Retinal pigment epithelial cell (primary cell): ENCODE measurements around the gene SEBOX.

ENCODE experiments used
- DNase-seq: peaks from one replicate; pipeline ENCODE4 v3.0.0-alpha.2; 2010; ENCODE audit warnings: low read depth
- H3K4me3 ChIP-seq: 2 replicates; pipeline ENCODE4 v1.5.1; 2011; ENCODE audit warnings: mild to moderate bottlenecking, low read length, control low read depth, moderate library complexity
- TF ChIP-seq, protein P1 (sequence below): conservative IDR thresholded peaks from 2 replicates; pipeline ENCODE4 v1.5.1; 2011; ENCODE audit warnings: low read depth, low read length, control low read depth, inconsistent platforms

SEBOX gene

DNA sequence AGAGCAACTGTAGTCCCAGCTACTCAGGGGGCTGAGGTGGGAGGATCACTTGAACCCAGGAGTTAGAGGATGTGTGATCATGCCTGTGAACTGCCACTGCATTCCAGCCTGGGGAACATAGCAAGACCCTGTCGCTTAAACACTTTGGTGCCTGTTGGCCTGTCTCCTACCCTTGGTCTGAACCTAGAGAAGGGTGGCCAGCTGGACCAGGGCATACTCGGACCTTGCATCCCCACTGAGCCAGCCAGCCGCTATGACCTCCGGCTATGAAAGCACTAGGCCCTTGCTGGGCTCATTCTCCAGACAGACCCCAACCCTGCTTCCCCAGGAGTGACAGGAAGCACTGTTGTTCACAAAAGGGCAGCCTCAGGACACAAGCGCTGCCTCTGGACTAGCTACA lies 34.3 kb downstream of the SEBOX start:
- no peak for DNase-seq
- TF ChIP-seq, protein P1, sequence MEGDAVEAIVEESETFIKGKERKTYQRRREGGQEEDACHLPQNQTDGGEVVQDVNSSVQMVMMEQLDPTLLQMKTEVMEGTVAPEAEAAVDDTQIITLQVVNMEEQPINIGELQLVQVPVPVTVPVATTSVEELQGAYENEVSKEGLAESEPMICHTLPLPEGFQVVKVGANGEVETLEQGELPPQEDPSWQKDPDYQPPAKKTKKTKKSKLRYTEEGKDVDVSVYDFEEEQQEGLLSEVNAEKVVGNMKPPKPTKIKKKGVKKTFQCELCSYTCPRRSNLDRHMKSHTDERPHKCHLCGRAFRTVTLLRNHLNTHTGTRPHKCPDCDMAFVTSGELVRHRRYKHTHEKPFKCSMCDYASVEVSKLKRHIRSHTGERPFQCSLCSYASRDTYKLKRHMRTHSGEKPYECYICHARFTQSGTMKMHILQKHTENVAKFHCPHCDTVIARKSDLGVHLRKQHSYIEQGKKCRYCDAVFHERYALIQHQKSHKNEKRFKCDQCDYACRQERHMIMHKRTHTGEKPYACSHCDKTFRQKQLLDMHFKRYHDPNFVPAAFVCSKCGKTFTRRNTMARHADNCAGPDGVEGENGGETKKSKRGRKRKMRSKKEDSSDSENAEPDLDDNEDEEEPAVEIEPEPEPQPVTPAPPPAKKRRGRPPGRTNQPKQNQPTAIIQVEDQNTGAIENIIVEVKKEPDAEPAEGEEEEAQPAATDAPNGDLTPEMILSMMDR = no peak

DNA sequence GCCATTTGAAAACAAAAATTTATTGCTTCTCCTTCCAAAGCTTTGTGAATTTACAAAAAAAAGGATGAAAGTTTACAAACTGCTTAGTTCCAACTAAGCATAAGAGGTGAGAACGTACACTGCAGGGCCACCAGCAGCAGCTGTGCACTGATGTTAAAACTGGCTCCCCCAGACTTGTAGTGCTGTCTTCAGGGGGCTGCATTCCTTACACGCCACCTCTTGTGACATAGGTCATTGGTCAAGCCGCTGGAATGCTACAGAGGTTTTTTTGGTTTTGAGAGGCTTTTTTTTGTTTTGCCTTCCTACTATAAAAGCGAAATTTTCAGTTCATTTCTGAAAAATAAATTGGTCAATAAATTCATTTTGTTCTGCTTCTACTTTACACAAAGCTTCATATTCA lies 36.7 kb downstream of the SEBOX start:
- H3K4me3 ChIP-seq = no peak overlapping the region
- no peak for DNase-seq
- TF ChIP-seq, protein P1 = no peak

More for the DNA sequence above, 34.3 kb downstream of the SEBOX start:
- H3K4me3 ChIP-seq = no peak overlapping the region

DNA sequence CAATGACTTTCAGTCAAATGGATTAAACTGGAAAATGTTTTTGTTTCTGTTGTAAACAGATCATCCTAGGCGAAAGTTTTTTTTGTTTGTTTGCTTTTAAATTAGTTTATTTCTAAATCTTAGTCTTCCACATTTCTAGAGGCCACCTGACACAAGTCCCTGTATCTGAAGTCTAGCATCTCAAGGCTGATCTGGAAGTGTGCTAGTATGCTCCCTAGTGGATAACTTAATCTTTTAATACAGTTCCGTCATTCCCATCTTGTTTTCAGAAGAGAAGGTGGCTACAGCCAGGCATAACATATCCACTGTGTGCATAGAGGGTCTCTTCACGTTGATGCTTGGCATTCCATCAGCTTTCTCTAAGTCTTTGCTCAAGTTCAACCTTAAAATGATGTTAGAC lies 37.3 kb downstream of the SEBOX start:
- TF ChIP-seq, protein P1 = no peak
- H3K4me3 ChIP-seq = no peak overlapping the region
- DNase-seq = no peak

DNA sequence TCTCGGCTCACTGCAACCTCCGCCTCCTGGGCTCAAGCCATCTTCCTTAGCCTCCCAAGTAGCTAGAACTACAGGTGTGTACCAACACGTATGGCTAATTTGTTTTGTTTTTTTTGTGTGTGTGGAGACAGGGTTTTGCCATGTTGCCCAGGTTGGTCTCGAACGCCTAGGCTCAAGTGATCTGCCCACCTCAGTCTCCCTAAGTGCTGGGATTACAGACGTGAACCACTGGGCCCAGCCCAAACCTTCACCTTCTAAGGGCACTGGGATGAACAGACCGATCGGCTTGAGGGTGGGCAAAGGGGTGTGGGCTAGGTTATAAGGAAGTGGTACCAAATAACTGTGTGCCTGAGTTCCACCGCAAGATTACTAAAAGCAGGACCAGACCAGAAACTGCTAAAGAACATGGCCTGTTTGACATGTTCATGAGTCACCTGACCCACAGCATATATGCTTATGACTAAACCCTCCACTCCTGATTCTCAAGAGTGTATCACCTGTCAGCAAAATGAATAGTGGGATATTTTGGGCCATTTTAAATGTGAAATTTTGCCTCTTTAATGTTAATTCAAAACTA lies 37.9 kb downstream of the SEBOX start:
- TF ChIP-seq, protein P1 = no peak
- no peak for DNase-seq
- no peak overlapping the region for H3K4me3 ChIP-seq

DNA sequence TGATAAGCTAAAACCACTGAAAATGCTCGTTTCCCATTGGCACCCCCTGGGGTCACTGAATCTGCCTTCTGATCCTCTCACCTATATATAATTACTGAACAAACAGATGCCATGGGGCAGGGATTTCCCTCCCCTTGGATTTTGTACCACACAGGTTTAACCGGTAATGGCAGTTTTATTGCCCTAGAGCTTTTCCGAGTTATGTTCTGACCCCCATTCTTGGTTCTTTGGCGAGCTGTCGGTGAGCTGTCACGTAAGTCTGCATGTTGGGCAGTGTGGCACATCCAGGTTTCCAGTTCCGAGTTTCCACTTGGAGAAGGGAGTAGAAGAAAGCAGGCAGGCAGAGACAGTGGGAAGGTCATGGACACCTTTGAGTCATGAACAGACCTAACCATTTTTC lies 38.9 kb downstream of the SEBOX start:
- no peak for DNase-seq
- H3K4me3 ChIP-seq = no peak overlapping the region
- TF ChIP-seq, protein P1 = no peak

DNA sequence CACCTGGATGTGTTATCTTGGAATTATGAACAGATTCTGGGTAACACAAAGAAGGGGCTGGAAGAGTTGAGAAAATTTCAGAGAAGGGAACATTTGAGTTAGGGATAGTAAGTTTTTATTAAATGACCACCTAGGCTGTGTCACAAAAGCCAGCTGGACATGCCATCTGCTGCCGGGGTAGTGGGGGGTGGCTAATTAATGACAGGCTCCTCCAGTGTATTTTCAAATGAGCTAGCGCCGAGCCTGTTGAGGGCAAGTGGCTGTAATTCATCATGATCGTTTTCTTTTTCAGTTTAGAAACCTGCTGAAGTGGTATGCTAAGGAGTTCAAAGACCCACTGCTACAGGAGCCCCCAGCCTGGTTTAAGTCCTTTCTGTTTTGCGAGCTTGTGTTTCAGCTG lies 39.8 kb downstream of the SEBOX start:
- no peak for DNase-seq
- H3K4me3 ChIP-seq = no peak overlapping the region
- TF ChIP-seq, protein P1 = no peak

DNA sequence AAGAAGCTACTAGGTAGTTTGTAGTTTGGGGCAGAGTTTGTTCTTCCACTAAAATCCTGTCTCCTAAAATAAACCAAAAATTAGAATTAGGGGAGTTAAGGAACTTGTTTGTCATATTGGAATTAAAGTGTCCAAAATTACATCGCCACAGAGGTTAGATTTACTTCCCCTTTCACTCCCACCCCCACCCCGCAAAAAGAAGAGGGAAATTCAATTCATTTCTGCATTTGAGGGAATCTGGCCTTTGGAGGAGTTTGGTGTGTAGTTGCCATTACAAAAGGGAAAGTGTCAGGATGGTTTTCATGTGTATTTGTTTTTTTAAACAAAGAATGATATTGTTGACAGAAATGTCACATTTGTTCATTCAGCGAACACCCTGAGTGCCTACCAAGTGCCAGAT lies 40.2 kb downstream of the SEBOX start:
- no peak for DNase-seq
- no peak overlapping the region for H3K4me3 ChIP-seq
- TF ChIP-seq, protein P1 = no peak
